ENCODE measurements around the gene ZBTB47.

GRCh38 chr3:42639192-42639591 is 14.3 kb upstream of the ZBTB47 start:
- no peak for TF ChIP-seq CTCF (IDR thresholded peaks at IDR 0.05; ENCODE audit: poor library complexity, severe bottlenecking)
- TF ChIP-seq SMC3 (conservative IDR thresholded peaks at IDR 0.05; ENCODE audit: poor library complexity), result no peak
- no peak for TF ChIP-seq TAF1 (IDR thresholded peaks at IDR 0.05; ENCODE audit: low read depth)
- no peak for TF ChIP-seq EZH2 (IDR thresholded peaks at IDR 0.05; ENCODE audit: borderline replicate concordance, insufficient read depth, low read length, poor library complexity, severe bottlenecking)
- no peak for TF ChIP-seq POLR2AphosphoS5 (IDR thresholded peaks at IDR 0.05)
- TF ChIP-seq RAD21 (conservative IDR thresholded peaks at IDR 0.05), result no peak
- no peak for TF ChIP-seq EP300 (conservative IDR thresholded peaks at IDR 0.05; ENCODE audit: poor library complexity, severe bottlenecking)
- no peak for TF ChIP-seq REST (IDR thresholded peaks at IDR 0.05; ENCODE audit: borderline replicate concordance)
- TF ChIP-seq MXI1 (conservative IDR thresholded peaks at IDR 0.05; ENCODE audit: poor library complexity, severe bottlenecking), result no peak
